ENCODE measurements around the gene MGLL. TPM values are rescaled to one million over a fixed set of nuclear protein-coding genes. Genes with fewer than 3 reads are reported as not detected.
A peak's percentile ranks its signal among the peaks of the same experiment; 100 is the strongest.

The MGLL gene
- total RNA-seq, 4 donors from 2014 or later = 58.9 to 129 (median 96.3) TPM

DNA sequence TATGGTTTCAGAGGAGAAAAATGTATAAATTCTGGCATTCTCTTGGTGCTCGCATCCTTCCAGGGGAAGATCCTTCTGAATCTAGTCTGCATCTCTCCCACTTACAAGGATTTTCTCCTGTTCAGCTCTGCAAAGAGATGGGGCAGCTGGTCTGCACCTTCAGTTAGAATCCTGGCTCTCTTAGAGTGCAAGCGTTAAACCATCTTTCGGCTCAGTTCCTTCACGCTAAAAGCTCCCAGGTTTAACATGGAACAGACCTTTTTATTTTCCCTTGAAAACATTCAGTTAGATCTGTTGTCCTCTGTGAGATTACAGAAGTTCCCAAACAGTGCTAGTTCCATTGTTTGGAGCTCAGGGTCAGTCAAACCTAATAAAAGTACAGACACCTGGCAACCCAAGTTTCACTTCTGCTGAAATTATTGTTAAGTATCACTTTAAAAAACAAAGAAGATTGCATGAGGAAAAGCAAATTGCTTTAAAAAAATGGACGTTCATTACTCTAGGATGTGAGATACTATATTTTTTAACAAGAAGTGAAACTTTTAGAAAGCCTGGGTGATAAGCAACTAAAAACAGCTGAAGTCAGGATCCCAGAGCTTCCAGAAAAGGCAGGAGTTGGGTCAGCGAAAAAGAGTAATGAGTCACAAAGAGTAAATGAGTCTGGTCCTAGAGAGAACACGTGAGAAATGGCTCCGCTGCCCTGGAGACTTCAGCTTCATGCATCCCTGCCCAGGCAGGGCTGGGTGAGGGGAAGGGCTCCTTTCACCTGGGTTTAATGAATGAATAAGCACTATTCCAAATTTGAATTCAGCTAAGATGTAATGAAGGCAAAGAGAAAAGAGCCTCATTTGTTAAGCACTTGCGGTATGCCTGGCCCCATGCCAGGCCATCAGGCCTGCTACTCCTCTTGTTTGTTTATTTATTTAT is 86.3 kb downstream of the MGLL start:
- ATAC-seq (ENCODE audit: low FRiP score) (peak; percentile 63), DNase-seq (ENCODE audit: low spot score) (no peak)
- TF ChIP-seq, protein P1, sequence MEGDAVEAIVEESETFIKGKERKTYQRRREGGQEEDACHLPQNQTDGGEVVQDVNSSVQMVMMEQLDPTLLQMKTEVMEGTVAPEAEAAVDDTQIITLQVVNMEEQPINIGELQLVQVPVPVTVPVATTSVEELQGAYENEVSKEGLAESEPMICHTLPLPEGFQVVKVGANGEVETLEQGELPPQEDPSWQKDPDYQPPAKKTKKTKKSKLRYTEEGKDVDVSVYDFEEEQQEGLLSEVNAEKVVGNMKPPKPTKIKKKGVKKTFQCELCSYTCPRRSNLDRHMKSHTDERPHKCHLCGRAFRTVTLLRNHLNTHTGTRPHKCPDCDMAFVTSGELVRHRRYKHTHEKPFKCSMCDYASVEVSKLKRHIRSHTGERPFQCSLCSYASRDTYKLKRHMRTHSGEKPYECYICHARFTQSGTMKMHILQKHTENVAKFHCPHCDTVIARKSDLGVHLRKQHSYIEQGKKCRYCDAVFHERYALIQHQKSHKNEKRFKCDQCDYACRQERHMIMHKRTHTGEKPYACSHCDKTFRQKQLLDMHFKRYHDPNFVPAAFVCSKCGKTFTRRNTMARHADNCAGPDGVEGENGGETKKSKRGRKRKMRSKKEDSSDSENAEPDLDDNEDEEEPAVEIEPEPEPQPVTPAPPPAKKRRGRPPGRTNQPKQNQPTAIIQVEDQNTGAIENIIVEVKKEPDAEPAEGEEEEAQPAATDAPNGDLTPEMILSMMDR (IDR thresholded peaks at IDR 0.05) = no peak

DNA sequence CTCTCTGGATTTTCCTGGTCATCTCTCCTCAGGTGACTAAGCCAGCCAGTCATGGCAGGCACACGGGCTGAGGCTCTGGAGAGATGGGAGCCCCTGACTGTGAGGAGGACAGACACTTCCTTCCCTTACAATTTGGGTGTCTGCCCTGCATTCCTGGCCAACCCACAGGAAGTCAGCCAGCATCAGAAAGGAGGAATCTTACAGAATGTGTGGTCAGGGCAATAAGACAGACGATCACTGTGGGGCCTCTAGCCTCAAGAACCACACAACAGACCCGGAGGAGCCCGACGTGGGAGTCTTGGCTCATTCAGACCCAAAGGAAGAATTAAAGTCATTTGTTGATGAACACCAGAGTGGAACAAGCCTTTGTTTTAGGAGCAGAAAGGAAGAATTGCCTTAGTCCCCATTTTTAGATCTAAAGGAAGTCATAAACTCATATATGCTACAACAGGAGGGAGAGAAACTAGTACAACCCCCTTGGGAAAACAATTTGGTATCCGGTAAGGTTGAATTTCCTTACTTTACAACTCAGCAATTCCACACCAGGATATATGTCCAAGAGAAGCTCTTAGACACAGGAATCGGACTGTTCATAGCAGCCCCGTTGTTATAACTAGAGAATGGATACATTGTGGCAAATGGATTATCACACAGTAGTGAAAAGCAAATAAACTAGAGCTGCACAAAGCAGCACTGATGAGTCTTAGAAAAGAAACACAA is 87.4 kb downstream of the MGLL start:
- TF ChIP-seq, protein P1 (IDR thresholded peaks at IDR 0.05) = no peak
- DNase-seq (ENCODE audit: low spot score) = no peak
- peak; percentile 16 for ATAC-seq (ENCODE audit: low FRiP score)

DNA sequence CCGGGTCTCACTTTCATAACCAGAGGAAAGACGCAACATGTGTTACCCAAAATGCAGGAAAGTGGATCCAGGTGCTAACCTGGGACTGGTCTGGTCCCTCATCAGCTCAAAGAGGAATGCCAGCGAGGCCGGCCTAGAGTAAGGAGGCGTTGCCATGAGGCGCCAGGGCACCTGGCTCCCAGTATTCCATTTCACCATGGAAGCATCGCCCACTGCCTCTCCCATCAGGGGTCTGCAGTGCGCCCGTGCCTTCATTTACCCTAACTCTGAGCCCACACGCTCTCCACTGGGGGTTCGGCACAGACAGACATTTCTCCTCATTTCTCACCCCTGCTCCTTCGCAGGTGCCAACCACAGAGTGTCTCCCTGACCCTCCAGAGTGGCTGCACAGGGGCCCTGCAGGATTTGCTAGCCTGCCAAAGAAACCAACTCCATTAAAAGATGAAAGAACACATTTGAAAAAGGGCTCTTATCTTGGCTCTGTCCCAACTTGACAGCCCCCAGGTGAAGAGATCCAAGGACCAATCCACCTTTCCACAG is 88.1 kb downstream of the MGLL start:
- ATAC-seq (ENCODE audit: low FRiP score) (no peak), DNase-seq (ENCODE audit: low spot score) (no peak)
- TF ChIP-seq, protein P1 (IDR thresholded peaks at IDR 0.05) = no peak

DNA sequence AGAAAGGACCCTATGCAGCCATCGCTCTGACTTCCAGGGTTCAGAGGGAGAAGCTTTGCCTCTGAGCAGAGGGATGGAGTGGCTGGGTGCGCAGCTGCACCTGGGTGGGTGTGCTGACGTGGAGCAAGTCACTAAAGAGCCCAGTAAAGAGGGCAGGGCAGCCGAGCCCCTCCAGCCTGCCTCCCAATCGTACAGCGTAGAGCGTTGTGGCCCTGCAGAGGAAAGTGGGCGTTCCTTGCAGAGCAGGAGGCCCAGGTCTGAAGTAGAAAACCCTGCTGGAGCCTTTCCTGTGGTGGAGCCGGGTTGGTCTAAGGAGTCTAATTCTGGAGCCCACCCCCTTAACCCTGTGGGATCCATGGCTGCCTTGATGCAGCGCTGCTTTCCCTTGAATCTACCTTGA is 88.5 kb downstream of the MGLL start:
- ATAC-seq (ENCODE audit: low FRiP score) (no peak), DNase-seq (ENCODE audit: low spot score) (no peak)
- TF ChIP-seq, protein P1 (IDR thresholded peaks at IDR 0.05) = no peak

DNA sequence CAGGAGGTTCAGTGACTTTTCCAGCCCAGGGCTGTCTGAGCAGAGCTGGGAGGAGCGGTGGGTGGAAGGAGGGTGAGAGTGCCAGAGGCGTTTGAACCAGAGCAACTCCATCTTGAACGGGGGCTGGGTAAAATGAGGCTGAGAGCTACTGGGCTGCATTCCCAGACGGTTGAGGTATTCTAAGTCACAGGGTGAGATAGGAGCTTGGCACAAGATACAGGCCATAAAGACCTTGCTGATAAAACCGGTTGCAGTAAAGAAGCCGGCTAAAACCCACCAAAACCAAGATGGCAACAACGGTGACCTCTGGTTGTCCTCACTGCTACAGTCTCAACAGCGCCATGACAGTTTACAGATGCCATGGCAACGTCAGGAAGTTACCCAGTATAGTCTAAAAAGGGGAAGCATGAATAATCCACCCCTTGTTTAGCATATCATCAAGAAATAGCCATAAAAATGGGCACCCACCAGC is 89.4 kb downstream of the MGLL start:
- DNase-seq (ENCODE audit: low spot score) (no peak), ATAC-seq (ENCODE audit: low FRiP score) (no peak)
- TF ChIP-seq, protein P1 (IDR thresholded peaks at IDR 0.05) = no peak

DNA sequence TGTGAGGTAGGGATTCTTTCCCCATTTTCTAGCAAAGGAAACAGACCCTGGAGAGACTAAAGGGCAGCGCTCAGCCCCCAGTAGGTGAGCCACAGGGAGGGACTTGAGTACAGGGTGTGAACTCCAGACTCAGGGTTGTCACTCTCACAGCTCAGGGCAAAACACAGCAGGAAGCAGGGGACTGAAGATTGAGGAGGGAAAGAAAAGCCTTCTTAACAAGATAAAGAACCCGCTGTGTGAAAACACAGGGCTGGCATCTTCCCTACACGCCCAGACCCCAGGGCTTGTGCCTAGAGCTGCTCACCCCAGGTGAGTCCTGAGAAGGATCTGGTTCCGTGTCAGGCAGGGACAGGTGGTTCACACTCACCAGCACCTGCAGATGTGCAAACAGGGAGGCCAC is 90.0 kb downstream of the MGLL start:
- ATAC-seq (ENCODE audit: low FRiP score) (no peak), DNase-seq (ENCODE audit: low spot score) (no peak)
- TF ChIP-seq, protein P1 (IDR thresholded peaks at IDR 0.05) = no peak
